Osteocyte (in vitro differentiated cells): ENCODE measurements around the gene LRRC23. TPM values are rescaled to one million over a fixed set of nuclear protein-coding genes. Genes with fewer than 3 reads are reported as not detected.

Experiments
- DNase-seq: peaks from one replicate; pipeline ENCODE4 v3.0.0; 2021; ENCODE audit warnings: mixed read lengths; ENCODE audit not compliant: unreplicated experiment; ENCODE audit errors: extremely low spot score
- H3K27ac Mint-ChIP-seq: one replicate; pipeline ENCODE4 v1.8.0; 2021; ENCODE audit warnings: mild to moderate bottlenecking, mixed read lengths; ENCODE audit not compliant: unreplicated experiment
- H3K27me3 Mint-ChIP-seq: one replicate; pipeline ENCODE4 v1.8.0; 2021; ENCODE audit warnings: mixed read lengths; ENCODE audit not compliant: unreplicated experiment
- H3K36me3 Mint-ChIP-seq: one replicate; pipeline ENCODE4 v1.8.0; 2021; ENCODE audit warnings: mixed read lengths; ENCODE audit not compliant: unreplicated experiment
- H3K4me1 Mint-ChIP-seq: one replicate; pipeline ENCODE4 v1.8.0; 2021; ENCODE audit warnings: mixed read lengths; ENCODE audit not compliant: unreplicated experiment
- H3K4me3 Mint-ChIP-seq: one replicate; pipeline ENCODE4 v1.8.0; 2021; ENCODE audit warnings: mild to moderate bottlenecking, moderate library complexity, mixed read lengths; ENCODE audit not compliant: unreplicated experiment
- H3K9me3 Mint-ChIP-seq: one replicate; pipeline ENCODE4 v1.8.0; 2021; ENCODE audit warnings: mixed read lengths; ENCODE audit not compliant: unreplicated experiment
- CTCF ChIP-seq: fragments of 200-600 bp; sonication (generic); IDR thresholded peaks from 2 replicates; pipeline ENCODE4 v1.5.0; 2021; ENCODE audit warnings: antibody characterized with exemption, mild to moderate bottlenecking, moderate library complexity
- total RNA-seq: library from RNA; stranded (reverse); gene quantifications from 2 replicates; pipeline ENCODE4 v1.2.1, GENCODE V29; 2021

Gene LRRC23
- total RNA-seq, 1 donor from 2014 or later: 11.3 TPM

GRCh38 chr12:6942331-6942665 lies 37.7 kb downstream of the LRRC23 start:
- TF ChIP-seq CTCF: no peak
- H3K27me3 Mint-ChIP-seq: no peaks in the 10 kb centered on the region
- no peaks in the 10 kb centered on the region for H3K9me3 Mint-ChIP-seq
- peaks cover 9% of the 10 kb centered on the region for H3K36me3 Mint-ChIP-seq
- H3K4me3 Mint-ChIP-seq: no peak overlapping the region
- peaks cover 39% of the 10 kb centered on the region for H3K4me1 Mint-ChIP-seq
- H3K27ac Mint-ChIP-seq: peak overlapping the region; percentile 99
- no peak for DNase-seq

- no peak for DNase-seq
- peaks cover 37% of the 10 kb centered on the region for H3K4me1 Mint-ChIP-seq
- no peaks in the 10 kb centered on the region for H3K9me3 Mint-ChIP-seq
- peaks cover 13% of the 10 kb centered on the region for H3K36me3 Mint-ChIP-seq
- no peaks in the 10 kb centered on the region for H3K27me3 Mint-ChIP-seq
- H3K27ac Mint-ChIP-seq: peak overlapping the region; percentile 99
- H3K4me3 Mint-ChIP-seq: peak overlapping the region; percentile 94
- no peak for TF ChIP-seq CTCF
These were observed 38.7 kb downstream of the LRRC23 start for GRCh38 chr12:6943389-6943721.

GRCh38 chr12:6943722-6944380 lies 39.2 kb downstream of the LRRC23 start, which contains the start of the genes C12orf57 and RNU7-1:
Gene C12orf57 (plus strand): TSS chr12:6944022. CDS start chr12:6944122, 100 bp downstream.
Gene RNU7-1 (plus strand): TSS chr12:6943816.
- Mint-ChIP-seq H3K4me1 (peaks cover 37% of the 10 kb centered on the region), H3K27me3 (no peaks in the 10 kb centered on the region), H3K9me3 (no peaks in the 10 kb centered on the region), H3K36me3 (peaks cover 13% of the 10 kb centered on the region), H3K27ac (peak within 1 kb of the TSS; percentile 99), H3K4me3 (peak within 1 kb of the TSS; percentile 94)
- no peak for DNase-seq
- no peak for TF ChIP-seq CTCF

- peak; percentile 90 for TF ChIP-seq CTCF
- peak; percentile 94 for DNase-seq
- H3K9me3 Mint-ChIP-seq: no peaks in the 10 kb centered on the region
- peak overlapping the region; percentile 99 for H3K27ac Mint-ChIP-seq
- peaks cover 13% of the 10 kb centered on the region for H3K36me3 Mint-ChIP-seq
- peaks cover 35% of the 10 kb centered on the region for H3K4me1 Mint-ChIP-seq
- no peaks in the 10 kb centered on the region for H3K27me3 Mint-ChIP-seq
- peak overlapping the region; percentile 94 for H3K4me3 Mint-ChIP-seq
These were observed 40.0 kb downstream of the LRRC23 start for GRCh38 chr12:6944381-6945186.

- Mint-ChIP-seq H3K36me3 (peaks cover 10% of the 10 kb centered on the region), H3K27me3 (no peaks in the 10 kb centered on the region), H3K4me1 (peaks cover 33% of the 10 kb centered on the region), H3K9me3 (no peaks in the 10 kb centered on the region), H3K27ac (no peak overlapping the region), H3K4me3 (peak overlapping the region; percentile 94)
- no peak for DNase-seq
- TF ChIP-seq CTCF: no peak
These were observed 41.0 kb downstream of the LRRC23 start for GRCh38 chr12:6945613-6946012.
